ENCODE measurements around the gene BPIFB1.

BPIFB1 gene

GRCh38 chr20:33328157-33329137 lies 45.4 kb downstream of the BPIFB1 start:
- DNase-seq (ENCODE audit: low spot score), result no peak

- DNase-seq (ENCODE audit: low spot score), result no peak
Observed at GRCh38 chr20:33332905-33333456, 50.0 kb downstream of the BPIFB1 start.

- DNase-seq (ENCODE audit: low spot score), result no peak
Observed at GRCh38 chr20:33333616-33334015, 50.6 kb downstream of the BPIFB1 start.

- DNase-seq (ENCODE audit: low spot score), result no peak
Observed at GRCh38 chr20:33334111-33334510, 51.1 kb downstream of the BPIFB1 start.

- DNase-seq (ENCODE audit: low spot score), result no peak
Observed at GRCh38 chr20:33336375-33336774, 53.4 kb downstream of the BPIFB1 start.

- no peak for DNase-seq (ENCODE audit: low spot score)
Observed at GRCh38 chr20:33337119-33337518, 54.1 kb downstream of the BPIFB1 start.

GRCh38 chr20:33337531-33338165 lies 54.6 kb downstream of the BPIFB1 start:
- DNase-seq (ENCODE audit: low spot score), result no peak

- DNase-seq (ENCODE audit: low spot score), result no peak
Observed at GRCh38 chr20:33338467-33339258, 55.6 kb downstream of the BPIFB1 start.

- no peak for DNase-seq (ENCODE audit: low spot score)
Observed at GRCh38 chr20:33339515-33340058, 56.6 kb downstream of the BPIFB1 start.

GRCh38 chr20:33343521-33343920 lies 60.5 kb downstream of the BPIFB1 start:
- DNase-seq (ENCODE audit: low spot score), result no peak

- no peak for DNase-seq (ENCODE audit: low spot score)
Observed at GRCh38 chr20:33345342-33345741, 62.3 kb downstream of the BPIFB1 start.

- no peak for DNase-seq (ENCODE audit: low spot score)
Observed at GRCh38 chr20:33348136-33348937, 65.3 kb downstream of the BPIFB1 start.

GRCh38 chr20:33349493-33349892 lies 66.5 kb downstream of the BPIFB1 start:
- no peak for DNase-seq (ENCODE audit: low spot score)

GRCh38 chr20:33351696-33352095 lies 68.7 kb downstream of the BPIFB1 start:
- no peak for DNase-seq (ENCODE audit: low spot score)

- DNase-seq (ENCODE audit: low spot score), result no peak
Observed at GRCh38 chr20:33352258-33353012, 69.4 kb downstream of the BPIFB1 start.

- DNase-seq (ENCODE audit: low spot score), result no peak
Observed at GRCh38 chr20:33353013-33353402, 70.0 kb downstream of the BPIFB1 start.

All from hepatic stellate cell (primary cell).